ENCODE measurements around the gene FMNL1.
"Not testable (repeated sequence)": the region's sequence is repeated elsewhere in the genome, so short reads cannot be mapped to it uniquely, and the experiment has no call there.

The FMNL1 gene
- long read RNA-seq, donor 1: 0 reads
- long read RNA-seq, donor 2: 0 reads
- long read RNA-seq, donor 3: 0 reads
- long read RNA-seq, donor 4: 0 reads
- long read RNA-seq, donor 5: 0 reads
- long read RNA-seq, donor 6: 0 reads
- long read RNA-seq, donor 7: 0 reads
- long read RNA-seq, donor 8: 0 reads

DNA sequence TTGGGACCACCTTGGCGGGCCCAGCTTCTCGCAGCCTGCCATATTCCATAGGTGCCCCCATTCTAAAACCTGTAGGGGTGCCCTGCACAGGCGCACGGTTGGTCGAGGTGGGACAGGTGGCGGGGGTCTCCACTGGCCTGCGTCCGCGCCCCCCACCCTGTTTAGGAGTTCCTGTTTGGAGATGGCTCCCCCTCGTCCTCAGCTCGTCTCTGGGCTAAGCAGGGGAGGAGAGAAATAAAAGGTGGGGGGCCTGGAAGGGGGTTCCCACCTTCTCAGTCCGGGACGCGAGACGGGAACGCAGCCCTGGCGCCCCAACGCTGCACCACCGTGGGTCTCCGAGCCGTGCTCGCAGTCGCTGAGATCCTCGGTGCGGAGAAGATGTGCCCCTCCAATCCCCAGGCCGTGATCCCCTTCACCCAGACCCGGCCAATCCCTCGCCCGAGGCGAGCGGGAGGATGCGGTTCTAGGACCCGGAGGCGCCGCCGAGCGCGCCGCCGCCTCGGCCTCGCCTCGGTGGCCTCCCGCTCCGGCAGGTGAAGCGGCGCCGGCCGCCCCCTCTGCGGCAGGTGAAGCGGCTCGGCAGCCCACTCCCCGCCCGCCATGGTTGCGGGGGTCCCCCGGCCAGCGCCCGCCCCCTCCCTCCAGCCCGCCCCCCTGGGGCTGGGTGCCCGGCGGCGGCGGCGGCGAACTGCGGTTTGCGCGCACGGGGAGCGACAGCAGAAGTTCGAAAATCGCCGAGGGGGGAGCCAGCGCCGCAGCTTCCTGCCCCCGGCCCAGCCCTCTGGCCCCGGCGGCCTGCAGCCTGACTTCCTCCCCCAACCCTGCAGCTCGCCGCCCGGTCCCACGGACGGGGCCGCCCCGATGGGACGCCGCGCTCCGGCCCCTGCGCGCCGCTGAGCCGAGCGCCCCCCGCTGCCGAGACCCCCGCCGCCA lies at the start of gene FMNL1:
Gene FMNL1 (plus strand): TSS at position 805 of the 933 bp plus-strand sequence. CDS start 240 bp downstream, outside the sequence.
- DNase-seq: peak; percentile 47

GRCh38 chr17:45172232-45172540 lies 49.5 kb upstream of the FMNL1 start:
- DNase-seq: no peak

- peak; percentile 86 for DNase-seq
Observed at GRCh38 chr17:45172541-45173286, 49.0 kb upstream of the FMNL1 start.

- DNase-seq: no peak
Observed at GRCh38 chr17:45175759-45176115, 45.9 kb upstream of the FMNL1 start.

GRCh38 chr17:45177563-45177962 lies 44.1 kb upstream of the FMNL1 start:
- DNase-seq: no peak

GRCh38 chr17:45184144-45184543 lies 37.5 kb upstream of the FMNL1 start:
- DNase-seq: no peak

DNA sequence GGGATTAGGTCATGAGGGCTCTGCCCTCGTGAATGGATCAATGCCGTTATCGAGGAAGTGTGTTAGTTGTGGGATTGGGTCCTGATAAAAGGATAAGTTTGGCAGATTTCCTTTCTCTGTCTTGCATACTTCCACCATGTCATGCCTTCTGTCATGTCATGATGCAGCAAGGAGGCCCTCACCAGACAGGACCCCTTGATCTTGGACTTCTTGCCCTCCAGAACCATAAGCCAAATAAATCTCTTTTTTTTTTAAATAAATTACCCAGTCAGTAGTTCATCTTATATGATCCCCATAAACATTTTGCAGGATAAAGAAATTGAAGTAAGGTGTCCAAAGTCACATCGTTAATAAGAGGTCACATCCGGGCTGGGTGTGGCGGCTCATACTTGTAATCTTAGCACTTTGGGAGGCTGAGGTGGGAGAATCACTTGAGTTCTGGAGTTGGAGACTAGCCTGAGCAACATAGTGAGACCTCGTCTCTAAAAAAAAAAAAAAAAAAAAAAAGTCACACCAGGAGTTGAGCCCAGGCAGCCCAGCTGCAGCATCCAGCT lies 34.8 kb upstream of the FMNL1 start:
- DNase-seq: no peak

GRCh38 chr17:45189009-45189408 lies 32.7 kb upstream of the FMNL1 start:
- no peak for DNase-seq

DNA sequence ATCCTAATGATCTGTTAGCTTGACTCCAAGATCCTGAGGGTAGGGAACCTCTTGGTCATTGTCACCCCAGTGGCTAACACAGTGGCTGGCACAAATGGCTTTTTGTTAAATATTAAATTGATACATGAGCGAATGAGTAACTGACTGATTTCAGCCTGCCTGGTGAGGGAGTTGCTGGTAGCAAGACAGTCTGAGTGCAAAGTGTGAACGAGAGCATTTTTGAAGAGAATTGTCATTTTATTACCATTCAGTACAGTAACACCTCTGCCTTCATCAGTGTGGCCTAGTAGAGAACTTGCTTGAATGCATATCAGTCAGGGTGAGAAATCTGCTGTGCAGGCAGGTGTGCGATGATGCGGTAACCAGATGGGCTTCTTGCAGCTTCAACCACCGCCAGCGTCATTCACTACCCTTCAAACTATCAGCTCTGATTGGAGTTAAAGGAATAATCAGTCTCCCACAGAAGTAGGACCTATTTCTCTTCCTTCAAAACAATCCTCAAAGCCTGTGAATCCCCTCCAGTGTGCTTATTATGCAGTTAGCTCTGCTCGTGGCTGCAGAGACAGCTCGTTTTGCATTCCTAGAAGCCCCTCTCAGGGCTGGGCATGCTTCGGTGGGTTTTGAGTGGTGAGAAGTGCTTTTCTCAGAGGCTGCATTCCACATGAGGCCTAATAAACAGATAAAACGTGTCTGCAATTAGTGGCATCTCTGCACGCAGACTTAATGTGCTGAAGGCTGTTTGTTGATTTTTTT lies 31.0 kb upstream of the FMNL1 start:
- peak; percentile 42 for DNase-seq

GRCh38 chr17:45195424-45195823 lies 26.3 kb upstream of the FMNL1 start:
- no peak for DNase-seq

- no peak for DNase-seq
Observed at GRCh38 chr17:45197108-45197507, 24.6 kb upstream of the FMNL1 start.

GRCh38 chr17:45197555-45198334 lies 23.9 kb upstream of the FMNL1 start:
- peak; percentile 85 for DNase-seq

- no peak for DNase-seq
Observed at GRCh38 chr17:45200701-45201100, 21.0 kb upstream of the FMNL1 start.

- no peak for DNase-seq
Observed at GRCh38 chr17:45201457-45201856, 20.2 kb upstream of the FMNL1 start.

DNA sequence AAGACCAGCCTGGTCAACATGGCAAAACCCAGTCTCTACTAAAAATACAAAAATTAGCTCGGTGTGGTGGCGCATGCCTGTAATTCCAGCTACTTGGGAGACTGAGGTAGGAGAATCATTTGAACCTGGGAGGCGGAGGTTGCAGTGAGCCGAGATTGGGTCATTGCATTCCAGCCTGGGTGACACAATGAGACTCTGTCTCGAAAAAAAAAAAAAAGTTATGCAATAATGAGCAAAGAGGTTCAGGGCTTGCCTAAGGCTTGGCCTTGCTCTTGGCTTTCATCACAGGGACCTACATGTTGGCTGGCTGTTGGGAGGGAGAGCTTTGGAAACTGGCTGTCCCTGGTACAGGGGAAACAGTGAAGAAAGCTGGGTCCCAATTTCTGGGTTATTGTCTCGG lies 19.8 kb upstream of the FMNL1 start:
- not testable (repeated sequence) for DNase-seq

- DNase-seq: peak; percentile 53
Observed at GRCh38 chr17:45218895-45219661, 2.6 kb upstream of the FMNL1 start.

- no peak for DNase-seq
Observed at GRCh38 chr17:45220079-45220478, 1.6 kb upstream of the FMNL1 start.

DNA sequence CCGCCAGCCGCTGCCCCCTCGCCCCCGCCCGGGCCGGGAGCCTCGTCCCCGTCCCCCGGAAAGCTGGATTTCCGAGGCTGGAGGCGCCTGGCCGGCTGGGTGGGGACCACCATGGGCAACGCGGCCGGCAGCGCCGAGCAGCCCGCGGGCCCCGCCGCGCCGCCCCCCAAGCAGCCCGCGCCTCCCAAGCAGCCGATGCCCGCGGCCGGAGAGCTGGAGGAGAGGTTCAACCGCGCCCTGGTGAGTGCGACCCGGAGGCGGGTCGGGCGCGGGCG lies 266 bp downstream of the FMNL1 start:
- no peak for DNase-seq

DNA sequence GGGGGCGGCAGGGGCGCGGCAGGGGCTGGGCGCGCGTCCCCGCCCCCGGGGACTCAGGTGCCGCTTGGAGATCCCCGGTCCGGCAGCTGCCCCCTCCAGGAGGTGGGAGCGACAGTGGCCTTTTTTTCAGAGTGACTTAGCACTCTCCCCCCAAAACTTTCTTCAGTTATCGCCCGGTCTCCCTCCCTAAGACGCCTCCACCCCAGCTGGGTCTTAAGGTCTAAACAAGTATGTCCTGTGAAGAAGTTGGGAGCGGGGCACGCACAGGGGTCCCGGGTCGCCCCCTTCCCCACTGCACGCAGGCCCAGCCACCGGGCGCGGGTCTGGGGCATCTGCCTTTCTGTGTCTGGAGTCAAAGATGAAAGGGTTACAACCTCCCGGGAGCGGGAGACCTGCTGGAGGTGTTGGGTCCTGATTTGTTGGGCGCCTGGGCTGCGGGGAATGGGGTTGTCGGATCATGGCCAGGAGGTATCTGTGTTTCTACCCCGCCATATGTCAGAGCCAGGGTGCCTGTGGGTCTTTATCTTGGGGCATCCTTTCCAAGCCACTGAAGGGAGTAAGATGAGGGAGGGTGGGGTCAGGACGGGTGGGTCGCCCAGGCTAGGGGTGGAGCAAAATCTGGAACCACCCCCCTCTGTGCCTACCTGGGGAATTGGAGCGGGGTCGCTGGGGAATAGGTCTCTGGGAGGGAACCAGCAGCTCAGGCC lies 757 bp downstream of the FMNL1 start:
- no peak for DNase-seq

DNA sequence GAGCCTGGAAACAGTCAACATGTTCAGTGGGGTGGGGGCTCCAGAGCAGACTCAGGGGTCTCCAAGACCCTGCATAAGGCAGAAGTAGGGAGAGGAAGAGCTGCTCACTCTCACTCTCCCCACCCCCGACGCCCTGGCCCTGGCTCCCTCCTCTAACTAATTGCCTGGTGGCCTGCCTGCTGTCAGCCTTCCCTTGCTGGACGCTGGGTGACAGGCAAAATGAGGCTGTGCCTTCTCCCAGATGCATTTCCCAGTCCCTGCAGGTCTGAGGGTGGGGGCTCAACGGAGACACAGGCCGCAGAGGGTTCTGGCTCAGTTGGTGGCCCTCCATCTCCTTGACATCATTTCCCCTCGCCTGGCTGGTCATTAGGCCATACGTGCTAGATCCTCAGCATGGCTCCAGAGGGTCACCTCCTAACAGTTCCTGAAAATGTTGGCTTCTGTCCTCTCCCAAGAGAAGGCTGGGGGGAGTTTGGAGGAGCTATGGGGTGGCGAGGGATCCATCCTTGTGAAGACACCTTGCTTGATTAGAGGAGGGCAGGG lies 1.4 kb downstream of the FMNL1 start:
- no peak for DNase-seq

Measured in right kidney (tissue), 9 donors.